Brain pericyte (primary cell): ENCODE data around the gene STOM.
"Not testable (repeated sequence)": the region's sequence is repeated elsewhere in the genome, so short reads cannot be mapped to it uniquely, and the experiment has no call there.

Experiments
- DNase-seq: peaks from one replicate; pipeline ENCODE4 v3.0.0-alpha.2; 2012; ENCODE audit warnings: low read depth, low spot score

STOM gene, protein sequence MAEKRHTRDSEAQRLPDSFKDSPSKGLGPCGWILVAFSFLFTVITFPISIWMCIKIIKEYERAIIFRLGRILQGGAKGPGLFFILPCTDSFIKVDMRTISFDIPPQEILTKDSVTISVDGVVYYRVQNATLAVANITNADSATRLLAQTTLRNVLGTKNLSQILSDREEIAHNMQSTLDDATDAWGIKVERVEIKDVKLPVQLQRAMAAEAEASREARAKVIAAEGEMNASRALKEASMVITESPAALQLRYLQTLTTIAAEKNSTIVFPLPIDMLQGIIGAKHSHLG

DNA sequence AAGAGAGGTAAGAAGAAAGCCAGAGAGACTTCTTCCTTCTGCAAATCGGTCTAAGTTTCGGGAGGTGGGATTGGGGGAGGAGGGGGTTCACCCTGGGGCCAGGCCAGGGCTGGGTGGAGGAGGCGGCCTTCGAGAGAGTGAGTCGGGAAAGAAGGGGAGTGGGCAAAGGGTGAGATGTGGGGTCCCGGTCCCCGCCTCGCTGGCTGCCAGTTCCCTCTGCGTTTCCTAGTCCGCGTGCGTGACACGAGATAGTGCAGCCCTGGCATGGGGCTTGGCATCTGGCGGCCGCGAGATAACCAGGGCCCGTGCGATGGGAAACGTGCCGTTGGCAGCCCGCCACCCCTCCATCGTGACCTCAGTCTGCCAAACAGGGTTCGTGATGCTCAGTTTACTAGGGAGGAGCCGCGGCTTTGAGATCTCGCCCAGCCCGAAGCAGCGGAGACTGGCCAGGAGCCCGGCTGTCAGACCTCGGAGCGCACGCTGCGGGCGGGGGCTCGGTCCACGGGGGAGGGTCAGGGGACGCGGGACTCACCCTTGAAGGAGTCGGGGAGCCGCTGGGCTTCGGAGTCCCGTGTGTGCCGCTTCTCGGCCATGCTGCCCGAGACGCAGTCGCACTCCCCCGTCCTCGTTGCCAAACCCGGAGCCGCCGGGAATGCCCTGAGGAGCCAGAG lies at the start of gene STOM:
Gene STOM (minus strand): TSS at position 656 of the 671 bp plus-strand sequence. CDS start 63 bp downstream, at position 593.
- DNase-seq = peak; percentile 46

DNA sequence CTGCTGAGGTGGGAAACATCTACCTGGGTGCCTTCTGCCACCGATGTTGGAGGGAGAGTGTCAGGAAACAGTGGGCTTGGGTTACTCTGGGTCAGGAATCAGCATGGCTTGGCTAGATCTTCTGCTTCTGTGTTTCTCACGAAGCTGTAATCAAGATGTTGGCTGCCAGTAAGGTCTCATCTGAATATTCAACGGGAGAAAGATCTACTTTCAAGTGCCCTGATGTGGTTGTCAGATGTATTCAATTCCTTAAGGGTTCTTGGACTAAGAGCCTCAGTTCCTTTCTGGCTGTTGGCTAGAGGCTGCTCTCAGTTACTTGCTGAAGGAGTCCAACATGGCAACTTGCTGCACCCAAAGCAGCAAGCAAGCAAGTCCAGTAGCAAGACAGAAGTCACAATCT lies 41.9 kb upstream of the STOM start:
- no peak for DNase-seq

DNA sequence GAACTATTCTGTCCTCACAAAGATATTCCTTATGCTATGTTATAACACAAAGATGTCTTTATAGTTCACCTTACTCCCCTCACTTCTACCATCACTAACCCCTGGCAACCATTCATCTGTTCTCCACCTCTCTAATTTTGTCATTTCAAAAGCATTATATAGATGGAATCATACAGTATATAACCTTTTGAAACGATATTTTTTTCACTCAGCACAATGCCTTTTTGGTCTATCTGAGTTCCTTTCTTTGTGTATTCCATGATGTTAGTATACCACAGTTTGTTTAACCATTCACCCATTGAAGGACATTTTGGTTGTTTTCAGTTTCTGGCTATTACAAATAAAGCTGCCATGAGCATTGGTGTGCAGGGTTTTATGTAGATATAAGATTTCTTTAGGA lies 35.8 kb upstream of the STOM start:
- no peak for DNase-seq

DNA sequence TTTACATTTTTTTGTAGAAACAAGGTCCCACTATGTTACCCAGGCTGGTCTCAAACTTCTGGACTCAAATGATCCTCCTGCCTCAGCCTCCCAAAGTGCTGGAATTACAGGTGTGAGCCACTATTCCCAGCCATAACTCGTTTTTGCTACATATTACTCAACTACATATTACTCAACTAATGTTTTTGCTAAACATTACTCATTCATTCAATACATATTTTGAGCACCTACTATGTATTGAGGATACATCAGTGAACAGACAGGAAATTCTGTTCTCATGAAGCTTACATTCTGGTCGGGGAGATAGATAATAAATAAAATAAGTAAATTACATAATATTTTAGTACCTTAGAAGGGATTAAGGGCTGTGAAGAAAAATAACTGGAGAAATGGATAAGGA lies 34.9 kb upstream of the STOM start:
- DNase-seq = no peak

DNA sequence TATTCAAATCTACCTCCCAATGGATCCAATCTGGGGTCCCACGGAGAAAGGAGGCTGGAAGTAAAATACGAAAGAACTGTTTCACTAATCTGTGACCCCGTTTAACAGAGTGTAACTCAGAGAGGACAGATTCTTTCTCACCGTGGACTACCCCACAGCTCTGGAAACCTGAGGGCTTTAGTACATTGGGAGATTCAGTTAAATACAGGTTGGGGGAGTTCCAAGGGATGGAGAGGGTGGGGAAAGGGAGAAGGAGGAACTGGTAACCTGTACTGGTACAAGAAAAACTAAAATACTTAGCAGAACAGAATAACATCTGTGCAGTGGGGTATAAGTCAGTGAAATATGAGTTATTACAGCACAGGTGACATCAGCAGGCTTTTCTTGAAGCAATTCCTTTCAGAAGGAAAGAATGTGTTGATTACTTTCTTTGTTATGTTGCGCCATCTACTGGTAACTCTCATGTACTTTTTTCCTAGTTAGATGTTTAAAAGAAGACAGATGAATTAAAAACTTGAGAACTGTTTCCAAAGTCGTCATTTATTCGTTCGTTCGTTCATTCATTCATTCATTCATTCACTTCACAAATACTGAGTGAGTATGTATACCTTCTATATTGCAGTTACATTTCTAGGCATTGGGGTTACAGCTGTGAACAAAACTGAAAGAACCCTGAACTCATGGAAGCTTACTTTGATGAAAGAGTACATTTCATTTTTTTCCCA lies 30.0 kb upstream of the STOM start:
- DNase-seq = peak; percentile 34

DNA sequence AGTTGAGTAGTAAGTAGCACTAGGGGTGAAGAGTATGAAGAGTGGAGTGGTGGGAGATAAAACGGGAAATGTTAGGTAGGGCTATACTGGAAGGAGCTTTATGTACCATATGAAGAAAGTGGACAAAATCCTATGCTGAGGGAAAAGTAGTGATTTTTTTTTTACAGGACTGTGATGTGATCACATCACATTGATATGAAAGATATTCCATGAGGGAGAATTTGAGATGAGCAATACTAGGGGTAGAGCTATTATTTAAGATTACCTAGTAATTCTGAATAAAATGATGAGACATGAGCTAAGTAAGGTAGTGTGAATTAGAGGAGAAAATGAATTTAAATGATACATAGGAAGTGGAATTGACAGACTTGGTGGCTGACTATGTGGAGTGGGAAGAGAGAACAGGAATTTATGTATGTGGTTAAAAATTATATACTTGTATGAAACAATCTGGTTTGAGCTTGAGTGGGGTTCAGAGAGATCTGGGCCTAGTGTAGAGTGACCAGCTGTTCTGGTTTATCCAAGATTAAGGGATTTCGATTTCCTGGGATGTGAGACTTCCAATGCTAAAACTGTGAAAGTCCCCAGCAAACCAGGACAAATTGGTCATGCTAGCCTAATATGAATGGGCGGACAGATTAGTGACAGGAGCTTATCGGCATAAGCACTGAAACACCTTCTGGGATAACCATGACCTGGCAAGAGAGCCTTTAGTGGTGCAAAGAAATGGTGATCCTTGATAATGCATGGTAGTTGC lies 29.3 kb upstream of the STOM start:
- DNase-seq = no peak

DNA sequence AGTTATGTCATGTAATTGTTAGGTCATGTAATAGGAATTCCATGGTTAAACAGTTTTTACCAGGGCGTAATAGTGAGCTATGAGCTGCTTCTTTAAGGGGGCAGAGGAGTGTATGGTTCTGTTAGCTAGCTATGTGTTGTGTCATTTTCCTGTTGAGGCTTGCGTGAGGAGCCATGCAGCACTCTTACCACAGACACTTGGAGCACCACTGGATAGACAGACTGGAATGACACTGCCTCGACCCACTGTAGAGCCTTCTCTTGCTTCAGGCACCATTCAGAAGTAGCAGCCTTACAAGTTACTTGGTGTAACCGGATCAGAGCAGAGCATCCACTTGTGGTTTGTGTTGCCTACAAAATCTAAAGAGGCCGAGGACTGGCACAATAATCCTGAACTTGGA lies 28.3 kb upstream of the STOM start:
- DNase-seq = peak; percentile 10

DNA sequence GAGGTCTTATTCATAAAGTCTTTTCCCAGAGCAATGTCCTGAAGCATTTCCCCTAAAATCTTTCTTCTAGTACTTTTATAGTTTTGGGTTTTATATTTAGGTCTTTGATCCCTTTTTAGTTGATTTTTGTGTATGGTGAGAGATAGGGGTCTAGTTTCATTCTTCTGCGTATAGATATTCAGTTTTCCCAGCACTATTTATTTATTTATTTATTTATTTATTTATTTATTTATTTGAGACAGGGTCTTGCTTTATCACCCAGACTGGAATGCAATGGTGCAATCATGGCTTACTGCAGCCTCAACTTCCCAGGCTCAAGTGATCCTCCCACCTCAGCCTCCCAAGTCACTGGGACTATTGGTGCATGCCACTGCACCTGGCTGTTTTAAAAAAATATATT lies 27.2 kb upstream of the STOM start:
- not testable (repeated sequence) for DNase-seq

DNA sequence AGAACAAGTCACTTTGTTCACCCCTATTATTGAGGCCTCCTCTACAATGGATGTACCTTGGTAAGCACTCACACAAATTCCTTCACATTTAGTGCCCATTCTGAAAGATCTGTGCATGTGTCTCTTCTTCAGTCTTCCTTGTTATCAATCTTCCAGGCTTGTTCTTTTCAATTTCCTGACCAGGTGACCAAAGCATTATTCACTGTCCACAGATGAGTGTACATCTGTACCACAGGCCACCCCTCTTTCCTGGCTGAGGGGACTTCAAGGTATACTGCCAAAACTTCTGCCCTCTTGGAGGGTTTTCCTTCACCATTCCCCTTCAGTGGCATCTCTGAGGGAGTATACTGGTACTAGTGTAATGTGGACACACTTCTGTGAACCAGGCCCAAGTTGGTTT lies 25.5 kb upstream of the STOM start:
- no peak for DNase-seq

DNA sequence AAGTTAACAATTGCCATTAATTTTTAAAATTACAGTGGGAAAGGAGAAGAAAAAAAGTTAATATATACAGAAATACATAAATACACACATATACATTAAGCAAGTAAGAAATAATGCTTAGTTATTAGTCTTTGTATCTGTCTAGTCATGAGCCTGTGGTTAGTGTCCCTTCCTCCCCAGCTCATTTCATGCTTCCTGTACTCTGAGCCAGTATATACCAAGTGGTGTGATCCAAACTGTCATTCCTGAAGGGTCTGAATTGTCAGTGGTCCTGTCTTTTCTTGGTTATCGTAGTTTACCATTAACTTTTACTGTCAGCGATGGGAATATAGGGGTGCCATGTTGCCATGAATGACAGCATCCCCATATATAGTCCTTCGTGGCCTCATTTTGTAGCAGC lies 24.2 kb upstream of the STOM start:
- DNase-seq = no peak

DNA sequence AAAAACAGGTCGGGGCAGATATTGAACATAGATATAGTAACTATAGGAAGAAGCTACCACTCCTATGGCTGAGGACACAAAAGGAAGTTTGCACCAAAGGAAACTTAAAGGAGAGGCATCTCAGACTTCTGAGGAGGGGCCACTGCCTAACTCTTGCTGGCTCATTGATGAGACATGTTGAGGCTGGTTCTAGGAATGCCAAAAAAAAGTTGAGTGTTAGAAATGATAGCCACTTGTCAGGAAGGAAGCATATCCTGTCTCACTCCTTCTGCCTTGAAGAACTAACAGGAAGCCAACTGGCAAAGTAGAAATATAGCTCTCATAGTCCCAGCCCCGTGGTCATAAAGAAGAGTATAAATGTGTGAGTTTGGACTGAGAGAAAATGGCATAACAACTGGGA lies 23.3 kb upstream of the STOM start:
- DNase-seq = no peak

DNA sequence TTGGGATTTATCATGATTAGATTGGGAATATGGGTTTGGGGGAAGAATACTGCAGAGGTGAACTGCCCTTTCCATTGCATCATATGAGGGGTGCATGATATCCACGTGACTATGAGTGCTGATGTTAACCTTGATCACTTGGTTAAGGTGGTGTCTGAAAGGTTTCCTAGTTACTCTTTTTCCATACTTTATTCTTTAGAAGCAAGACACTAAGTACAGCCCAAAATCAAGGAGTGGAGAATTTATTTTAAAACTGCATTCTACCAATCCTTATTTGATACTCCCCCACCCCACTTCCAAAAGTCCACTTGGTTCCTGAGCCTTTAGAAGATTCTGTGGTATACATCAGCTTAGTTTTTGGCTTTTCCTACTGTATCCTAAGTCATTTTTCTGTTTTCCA lies 20.3 kb upstream of the STOM start:
- DNase-seq = no peak

DNA sequence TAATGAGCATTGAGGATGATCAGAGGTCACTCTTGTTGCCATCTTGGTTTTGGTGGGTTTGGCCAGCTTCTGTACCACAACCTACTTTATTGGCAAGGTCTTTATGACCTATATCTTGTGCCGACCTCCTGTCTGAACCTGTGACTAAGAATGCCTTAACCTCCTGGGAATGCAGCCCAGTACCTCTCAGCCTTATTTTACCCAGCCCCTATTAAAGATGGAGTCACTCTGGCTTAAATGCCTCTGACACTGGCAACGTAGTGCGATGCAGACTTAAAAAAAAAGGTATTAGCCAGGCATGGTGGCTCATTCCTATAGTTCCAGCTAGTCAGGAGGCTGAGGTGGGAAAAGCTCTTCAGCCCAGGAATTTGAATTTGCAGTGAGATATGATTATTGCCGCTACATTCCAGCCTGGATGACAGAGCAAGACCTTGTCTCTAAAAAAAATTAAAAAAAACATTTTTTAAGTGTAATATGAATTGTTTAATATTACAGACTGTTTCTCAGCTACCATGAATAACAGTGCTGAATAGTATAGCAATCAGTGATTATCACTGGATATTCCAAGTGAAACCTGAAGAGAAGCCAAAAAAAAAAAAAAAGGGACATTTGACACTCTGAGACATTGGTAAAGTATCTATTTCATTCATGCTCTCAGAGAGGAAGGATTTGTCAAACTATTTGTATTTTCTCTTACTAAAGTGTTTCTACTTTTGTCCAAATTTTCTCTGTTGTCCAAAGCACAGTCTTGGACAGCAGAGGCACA lies 18.3 kb upstream of the STOM start:
- no peak for DNase-seq

DNA sequence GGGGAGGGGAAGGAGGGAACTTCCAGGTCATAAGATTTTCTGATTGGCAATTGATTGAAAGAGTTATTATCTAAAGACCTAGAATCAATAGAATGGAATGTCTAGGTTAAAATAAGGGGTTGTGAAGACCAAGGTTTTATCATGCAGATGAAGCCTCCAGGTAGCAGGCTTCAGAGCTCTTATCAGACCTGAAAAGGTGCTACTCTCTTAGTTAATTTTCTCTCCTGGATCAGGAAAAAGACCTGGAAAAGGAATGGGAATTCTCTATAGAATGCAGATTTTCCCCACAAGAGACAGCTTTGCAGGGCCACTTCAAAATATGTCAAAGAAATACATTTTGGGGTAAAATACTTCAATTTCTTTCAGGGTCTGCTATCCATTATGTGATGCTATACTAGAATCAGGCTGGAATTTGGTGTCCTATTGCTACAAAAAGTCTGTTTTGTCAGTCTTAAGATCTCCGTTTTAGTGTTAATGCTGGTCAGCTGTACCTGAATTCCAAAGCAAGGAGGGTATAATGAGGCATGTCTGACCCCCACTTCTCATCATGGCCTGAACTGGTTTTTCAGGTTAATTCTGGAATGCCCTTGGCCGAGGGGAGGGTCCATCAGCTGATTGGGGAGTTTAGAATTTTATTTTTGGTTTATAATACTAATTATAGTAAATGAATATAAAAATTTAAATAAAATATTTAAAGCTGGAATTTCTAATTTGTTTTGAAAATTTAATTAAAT lies 16.6 kb upstream of the STOM start:
- no peak for DNase-seq

DNA sequence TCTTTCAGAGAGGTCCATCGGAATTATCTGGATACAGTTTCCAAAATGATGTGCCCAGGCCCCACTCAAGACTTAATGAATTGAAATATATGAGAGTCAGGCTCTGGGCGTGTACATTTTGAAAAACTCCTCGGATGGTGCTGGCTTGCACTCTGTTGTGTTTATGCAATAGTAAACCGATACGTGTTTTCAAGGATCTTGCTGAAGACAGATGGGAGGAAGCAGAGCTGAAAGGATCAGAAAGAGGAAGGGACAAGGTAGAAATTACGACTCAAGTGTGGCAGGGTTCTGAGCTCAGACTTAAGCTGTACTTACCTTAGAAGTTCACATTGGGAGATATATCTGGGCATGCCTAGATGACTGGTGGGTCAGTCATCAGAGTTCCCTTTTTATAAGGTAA lies 13.7 kb upstream of the STOM start:
- no peak for DNase-seq

DNA sequence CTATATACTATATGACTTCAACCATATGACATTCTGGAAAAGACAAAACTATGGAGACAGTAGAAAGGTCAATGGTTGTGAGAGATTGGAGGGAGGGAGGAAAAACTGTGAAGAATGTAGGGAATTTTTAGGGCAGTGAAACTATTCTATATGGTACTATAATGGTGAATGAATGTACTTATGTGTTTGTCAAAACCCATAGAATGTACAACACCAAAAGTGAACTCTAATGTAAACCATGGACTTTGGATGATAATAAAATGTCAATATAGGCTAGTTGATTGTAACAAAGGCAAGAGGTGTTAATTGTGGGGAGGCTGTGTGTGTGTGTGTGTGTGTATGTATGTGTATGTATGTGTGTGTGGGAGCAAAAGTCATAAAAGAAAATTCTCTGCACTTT lies 10.8 kb upstream of the STOM start:
- no peak for DNase-seq

DNA sequence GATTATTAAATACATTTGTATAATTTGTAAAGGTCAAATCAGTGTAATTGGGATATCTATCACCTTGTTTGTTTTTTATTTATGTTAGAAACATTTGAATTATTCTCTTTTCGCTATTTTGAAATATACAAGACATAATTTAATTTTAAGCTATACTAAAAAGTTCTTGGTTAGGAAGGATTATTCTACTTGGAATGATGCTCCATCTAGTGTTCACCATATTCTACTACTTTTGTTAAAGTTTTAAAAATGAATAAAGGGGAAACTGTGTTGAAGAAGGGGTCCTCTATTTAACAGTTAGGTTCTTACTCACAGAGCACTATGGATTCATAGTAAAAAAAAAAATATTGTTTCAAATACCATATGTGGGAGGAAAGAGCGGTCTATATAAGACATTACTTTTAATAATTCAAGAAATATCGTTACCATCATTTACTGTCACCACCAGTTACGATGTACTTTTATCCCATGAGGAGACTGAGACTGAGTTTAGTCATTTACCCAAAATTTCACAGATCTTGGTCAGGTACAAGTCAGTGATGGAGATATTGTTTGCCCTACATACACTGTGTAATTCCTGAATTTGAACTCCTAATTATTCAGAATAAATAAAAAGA lies 6.3 kb upstream of the STOM start:
- DNase-seq = no peak

DNA sequence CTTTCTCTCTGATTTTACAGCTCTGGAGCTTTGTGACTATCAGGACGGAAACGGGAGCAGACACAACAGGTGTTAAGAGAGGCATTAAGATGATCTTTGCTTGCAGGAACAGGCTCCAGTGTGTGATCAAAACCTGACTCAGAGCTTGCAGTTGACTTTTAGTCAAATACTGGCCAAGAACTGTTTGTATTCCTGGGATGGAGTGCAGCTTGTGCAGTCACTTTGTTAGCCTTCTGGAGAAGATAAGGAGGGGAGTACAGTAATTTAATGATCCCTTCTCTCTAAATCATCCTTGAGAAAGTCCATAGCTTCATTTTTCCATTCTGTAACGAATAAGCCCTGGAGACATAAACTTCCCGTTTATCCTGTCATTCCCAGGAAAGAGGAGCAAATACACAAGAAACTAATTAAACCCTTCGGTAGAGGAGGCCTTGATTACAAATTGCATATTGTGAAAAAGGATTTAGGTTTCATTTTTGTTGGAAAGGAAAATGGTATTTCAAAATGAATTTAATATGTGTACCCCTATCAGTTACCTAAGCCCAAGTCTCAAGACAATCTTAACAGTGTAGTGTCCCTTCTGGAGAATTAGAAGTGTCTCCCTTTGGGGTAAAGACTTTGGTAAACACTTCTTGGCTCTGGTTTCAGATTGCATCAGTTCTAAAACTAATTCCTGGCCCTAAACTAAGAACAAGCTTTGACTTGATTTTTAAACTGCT lies 3.1 kb upstream of the STOM start:
- no peak for DNase-seq

DNA sequence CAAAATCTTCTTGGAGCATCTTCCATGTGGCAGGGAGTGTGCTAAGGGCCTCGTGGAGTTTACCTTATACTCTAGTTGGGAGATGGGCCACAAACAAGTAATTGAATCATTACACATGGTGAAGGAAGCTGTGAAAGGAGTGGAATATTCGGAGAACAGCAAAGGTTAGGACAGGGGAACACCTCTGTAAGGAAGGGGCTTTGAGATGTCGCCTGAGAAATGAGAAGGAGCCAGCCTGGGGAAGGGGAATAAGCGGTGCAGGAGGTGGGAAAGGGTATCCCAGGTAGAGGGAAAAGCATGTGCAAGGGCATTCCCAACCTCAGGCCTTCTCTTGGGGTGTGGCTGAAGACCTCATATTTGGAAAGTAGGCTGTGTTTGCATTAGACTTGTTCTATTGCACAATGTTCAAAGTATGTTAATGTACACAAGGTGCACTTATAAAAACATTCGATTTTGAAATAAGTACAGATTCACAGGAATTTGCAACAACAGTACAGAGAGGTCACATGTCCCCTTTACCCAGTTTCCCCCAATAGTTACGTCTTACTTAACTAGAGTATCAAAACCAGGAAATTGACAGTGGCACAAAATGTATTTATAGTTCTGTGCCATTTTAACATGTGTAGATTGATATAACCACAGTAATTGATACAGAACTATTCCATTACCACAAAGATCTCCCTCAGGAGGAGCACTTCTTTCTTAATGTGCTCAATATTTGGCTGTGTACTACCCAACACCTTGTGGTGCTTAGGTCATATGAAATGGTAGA lies 2.4 kb upstream of the STOM start:
- DNase-seq = no peak
